CD4-positive, alpha-beta T cell (primary cell): Measurements from ENCODE around the gene SUCLG2. TPM values are rescaled to one million over a fixed set of nuclear protein-coding genes. Genes with fewer than 3 reads are reported as not detected.

Experiments used
- ATAC-seq: fragments of 200-7000 bp; cut with Tn5 transposase; one replicate; pipeline ENCODE4 v1.10.0; 2022; ENCODE audit warnings: mild to moderate bottlenecking; ENCODE audit not compliant: poor library complexity
- CTCF ChIA-PET: fragments of 350-600 bp; sonication (Branson Sonifier 250); formaldehyde crosslinking; loops from one replicate; lab custom pipeline; 2021; ENCODE audit warnings: antibody characterized with exemption, inconsistent platforms; lab: Charles Lee
- POLR2A ChIA-PET: fragments of 350-600 bp; sonication (Branson Sonifier 250); formaldehyde crosslinking; loops from one replicate; lab custom pipeline; 2021; ENCODE audit warnings: antibody characterized with exemption, inconsistent platforms; lab: Charles Lee
- DNase-seq, 14 experiments: peaks; one replicate each; pipeline ENCODE4 v3.0.0-alpha.2; 2013 to 2020; ENCODE audit warnings: mixed read lengths in 2 of 14
- H3K27ac ChIP-seq, 2 donors: one replicate each; pipeline versions ENCODE4 v1.5.1 to v1.7.0; 2013; ENCODE audit warnings: low read length in 2 of 2, low read depth in 1 of 2, mild to moderate bottlenecking in 1 of 2
- H3K27me3 ChIP-seq, 2 experiments: 1 replicate in 1 of 2; 2 replicates in 1 of 2; pipeline versions ENCODE4 v1.6.1 to v1.7.0; 2013; ENCODE audit warnings: low read length in 2 of 2, control low read depth in 1 of 2, mild to moderate bottlenecking in 1 of 2, moderate library complexity in 1 of 2; ENCODE audit not compliant: insufficient read depth in 2 of 2, control insufficient read depth in 1 of 2
- H3K36me3 ChIP-seq: one replicate; pipeline ENCODE4 v1.6.1; 2013; ENCODE audit warnings: low read length, control low read depth; ENCODE audit not compliant: insufficient read depth
- H3K4me1 ChIP-seq: one replicate; pipeline ENCODE4 v1.6.1; 2013; ENCODE audit warnings: low read length, control low read depth; ENCODE audit not compliant: insufficient read depth
- H3K4me3 ChIP-seq: one replicate; pipeline ENCODE4 v1.5.1; 2013; ENCODE audit warnings: mild to moderate bottlenecking, low read length, moderate library complexity
- H3K9me3 ChIP-seq, 2 experiments: 1 replicate in 1 of 2; 2 replicates in 1 of 2; pipeline versions ENCODE4 v1.6.1 to v1.7.0; 2013; ENCODE audit warnings: low read length in 2 of 2, mild to moderate bottlenecking in 2 of 2, control low read depth in 1 of 2, moderate library complexity in 1 of 2; ENCODE audit not compliant: control insufficient read depth in 1 of 2, insufficient read depth in 1 of 2
- H3K27ac Mint-ChIP-seq: one replicate; pipeline ENCODE4 v1.8.0; 2020; ENCODE audit warnings: mixed read lengths
- H3K27me3 Mint-ChIP-seq: one replicate; pipeline ENCODE4 v1.8.0; 2021; ENCODE audit warnings: mixed read lengths
- H3K36me3 Mint-ChIP-seq: one replicate; pipeline ENCODE4 v1.8.0; 2021; ENCODE audit warnings: low read depth, mixed read lengths
- H3K4me1 Mint-ChIP-seq: one replicate; pipeline ENCODE4 v1.8.0; 2021; ENCODE audit warnings: low read depth, mixed read lengths
- H3K4me3 Mint-ChIP-seq: one replicate; pipeline ENCODE4 v1.8.0; 2020; ENCODE audit warnings: mild to moderate bottlenecking, mixed read lengths
- H3K9me3 Mint-ChIP-seq: one replicate; pipeline ENCODE4 v1.8.0; 2020; ENCODE audit warnings: mixed read lengths
- CTCF ChIP-seq: fragments of 200-600 bp; IDR thresholded peaks from one replicate; pipeline ENCODE4 v1.8.0; 2022; ENCODE audit warnings: antibody characterized with exemption, mild to moderate bottlenecking
- intact Hi-C, 2 experiments: fragments of 100-400 bp; cut with DNase I in 1 of 2; cut with micrococcal nuclease in 1 of 2; formaldehyde crosslinking; loops; one replicate each; pipeline versions ENCODE4 v1.15.1 to v1.9.0; 2023 to 2025; cut with DNase I, micrococcal nuclease
- total RNA-seq, 174 experiments: library from RNA in 2 of 174; stranded (reverse) in 2 of 174; gene quantifications; one replicate each; pipeline ENCODE4 v1.2.3 and lab custom pipeline; 2021 to 2026

Gene SUCLG2
- total RNA-seq, 2 experiments from 2014 or later = 51.7 to 52.4 TPM

- Mint-ChIP-seq H3K27ac (no peak overlapping the region), H3K4me3 (no peak overlapping the region), H3K9me3 (no peaks in the 10 kb centered on the region), H3K36me3 (peaks cover 93% of the 10 kb centered on the region), H3K27me3 (no peaks in the 10 kb centered on the region), H3K4me1 (peaks cover 56% of the 10 kb centered on the region)
- POLR2A ChIA-PET = no interaction called here
- Histone ChIP-seq H3K9me3 (no peaks in the 10 kb centered on the region), H3K36me3 (peaks cover 58% of the 10 kb centered on the region), H3K27me3 (no peaks in the 10 kb centered on the region), H3K27ac (no peak overlapping the region), H3K4me3 (no peak overlapping the region), H3K4me1 (peaks cover 10% of the 10 kb centered on the region)
- CTCF ChIA-PET = no interaction called here
- intact Hi-C loops = loop anchor here in 1 of 2 experiments (5.0 kb wide), 1 partner anchor 43 kb away; the partner anchor contains the start of gene SUCLG2
- no peak for TF ChIP-seq CTCF
- ATAC-seq (no peak), DNase-seq (no peak)
Observed at GRCh38 chr3:67609709-67610108, 44.7 kb downstream of the SUCLG2 start.

- DNase-seq (no peak), ATAC-seq (no peak)
- Mint-ChIP-seq H3K27me3 (no peaks in the 10 kb centered on the region), H3K9me3 (no peaks in the 10 kb centered on the region), H3K27ac (peak overlapping the region; percentile 18), H3K36me3 (peaks cover 84% of the 10 kb centered on the region), H3K4me1 (peaks cover 62% of the 10 kb centered on the region), H3K4me3 (no peak overlapping the region)
- Histone ChIP-seq H3K4me3 (no peak overlapping the region), H3K27me3 (no peaks in the 10 kb centered on the region), H3K4me1 (peaks cover 10% of the 10 kb centered on the region), H3K36me3 (peaks cover 45% of the 10 kb centered on the region), H3K9me3 (no peaks in the 10 kb centered on the region), H3K27ac (no peak overlapping the region)
- CTCF ChIA-PET = no interaction called here
- POLR2A ChIA-PET = no interaction called here
- intact Hi-C loops = loop anchor here in 1 of 2 experiments (5.0 kb wide), 1 partner anchor 44 kb away; the partner anchor contains the start of gene SUCLG2
- TF ChIP-seq CTCF = no peak
Observed at GRCh38 chr3:67608034-67608433, 46.4 kb downstream of the SUCLG2 start.

GRCh38 chr3:67605377-67605776 is 49.0 kb downstream of the SUCLG2 start:
- Mint-ChIP-seq H3K27ac (peak overlapping the region; percentile 57), H3K27me3 (no peaks in the 10 kb centered on the region), H3K4me1 (peaks cover 68% of the 10 kb centered on the region), H3K9me3 (no peaks in the 10 kb centered on the region), H3K4me3 (no peak overlapping the region), H3K36me3 (peaks cover 63% of the 10 kb centered on the region)
- no peaks in the 10 kb centered on the region for H3K9me3 ChIP-seq
- no peak for TF ChIP-seq CTCF
- H3K27me3 ChIP-seq = no peaks in the 10 kb centered on the region
- H3K4me3 ChIP-seq = no peak overlapping the region
- ChIA-PET POLR2A (interaction anchor here (2.7 kb wide), 1 partner anchor 49 kb away, joined by 6 read pairs; the partner anchor contains the start of gene SUCLG2), CTCF (interaction anchor here (1.4 kb wide), 1 partner anchor 38 kb away, joined by 3 read pairs; no protein-coding TSS in a partner anchor)
- no peak overlapping the region for H3K27ac ChIP-seq
- DNase-seq (no peak), ATAC-seq (no peak)
- intact Hi-C loops = loop anchor here in 1 of 2 experiments (5.0 kb wide), 1 partner anchor 47 kb away; the partner anchor contains the start of gene SUCLG2
- H3K36me3 ChIP-seq = peaks cover 39% of the 10 kb centered on the region
- H3K4me1 ChIP-seq = peaks cover 23% of the 10 kb centered on the region
